Measurements from ENCODE around the gene STAC2.
"Not testable (repeated sequence)": the region's sequence is repeated elsewhere in the genome, so short reads cannot be mapped to it uniquely, and the experiment has no call there.

Gene STAC2

GRCh38 chr17:39186481-39187002 lies 39.2 kb downstream of the STAC2 start:
- no peak for DNase-seq

- DNase-seq: no peak
Observed at GRCh38 chr17:39183720-39184119, 42.0 kb downstream of the STAC2 start.

- no peak for DNase-seq
Observed at GRCh38 chr17:39183045-39183444, 42.7 kb downstream of the STAC2 start.

GRCh38 chr17:39181303-39181702 lies 44.4 kb downstream of the STAC2 start:
- no peak for DNase-seq

- peak in 1 of 3 donors; percentile 14 for DNase-seq
Observed at GRCh38 chr17:39178536-39178935, 47.2 kb downstream of the STAC2 start.

GRCh38 chr17:39177256-39177655 lies 48.5 kb downstream of the STAC2 start:
- no peak for DNase-seq

GRCh38 chr17:39175695-39176093 lies 50.1 kb downstream of the STAC2 start:
- DNase-seq: peak; percentile 50 to 68 (median 53)

GRCh38 chr17:39174920-39175694 lies 50.6 kb downstream of the STAC2 start:
- DNase-seq: peak; percentile 76 to 93 (median 78)

GRCh38 chr17:39173526-39174274 lies 52.0 kb downstream of the STAC2 start:
- no peak for DNase-seq

- no peak for DNase-seq
Observed at GRCh38 chr17:39173080-39173479, 52.7 kb downstream of the STAC2 start.

GRCh38 chr17:39171933-39172332 lies 53.8 kb downstream of the STAC2 start:
- no peak for DNase-seq

GRCh38 chr17:39170558-39170957 lies 55.2 kb downstream of the STAC2 start:
- DNase-seq: no peak

- no peak for DNase-seq
Observed at GRCh38 chr17:39170109-39170508, 55.6 kb downstream of the STAC2 start.

- DNase-seq: no peak
Observed at GRCh38 chr17:39169518-39169917, 56.2 kb downstream of the STAC2 start.

- no peak for DNase-seq
Observed at GRCh38 chr17:39169101-39169500, 56.6 kb downstream of the STAC2 start.

GRCh38 chr17:39168503-39168902 lies 57.2 kb downstream of the STAC2 start:
- not testable (repeated sequence) for DNase-seq

GRCh38 chr17:39167476-39167875 lies 58.3 kb downstream of the STAC2 start:
- DNase-seq: peak; percentile 50 to 63 (median 55)

GRCh38 chr17:39166437-39167335 lies 59.1 kb downstream of the STAC2 start:
- no peak for DNase-seq

GRCh38 chr17:39165841-39166349 lies 59.9 kb downstream of the STAC2 start, which contains the start of gene ARL5C:
TSS of gene ARL5C (minus strand) at chr17:39166161. CDS start at chr17:39165760, 401 bp downstream.
- DNase-seq: peak in 2 of 3 donors; percentile 35 to 52

GRCh38 chr17:39165178-39165840 lies 60.4 kb downstream of the STAC2 start:
- DNase-seq: no peak

- DNase-seq: peak; percentile 81 to 92 (median 87)
Observed at GRCh38 chr17:39164675-39165143, 61.0 kb downstream of the STAC2 start.

GRCh38 chr17:39161962-39162361 lies 63.8 kb downstream of the STAC2 start:
- no peak for DNase-seq
